ENCODE data around the gene MEIOB.

The MEIOB gene

GRCh38 chr16:1807626-1808025 is 64.3 kb downstream of the MEIOB start:
- TF ChIP-seq SIN3A (IDR thresholded peaks at IDR 0.05; ENCODE audit: borderline replicate concordance, insufficient read depth, low read length) (no peak), POLR2AphosphoS5 (IDR thresholded peaks at IDR 0.05; ENCODE audit: low read depth, low read length) (no peak), TAF1 (IDR thresholded peaks at IDR 0.05; ENCODE audit: borderline replicate concordance, insufficient read depth, low read length) (no peak), FOXP2 (optimal IDR thresholded peaks at IDR 0.05; ENCODE audit: borderline replicate concordance, extremely low read depth, extremely low read length, insufficient read depth) (no peak), REST (IDR thresholded peaks at IDR 0.05; ENCODE audit: insufficient read depth in 1 of 2, low read depth in 2 of 2, low read length in 2 of 2) (no peak)

GRCh38 chr16:1800701-1801100 is 71.3 kb downstream of the MEIOB start:
- no peak for TF ChIP-seq FOXP2 (optimal IDR thresholded peaks at IDR 0.05; ENCODE audit: borderline replicate concordance, extremely low read depth, extremely low read length, insufficient read depth)

- no peak for TF ChIP-seq FOXP2 (optimal IDR thresholded peaks at IDR 0.05; ENCODE audit: borderline replicate concordance, extremely low read depth, extremely low read length, insufficient read depth)
- TF ChIP-seq POLR2AphosphoS5 (IDR thresholded peaks at IDR 0.05; ENCODE audit: low read depth, low read length), result no peak
- TF ChIP-seq REST (IDR thresholded peaks at IDR 0.05; ENCODE audit: insufficient read depth in 1 of 2, low read depth in 2 of 2, low read length in 2 of 2), result no peak
- no peak for TF ChIP-seq SIN3A (IDR thresholded peaks at IDR 0.05; ENCODE audit: borderline replicate concordance, insufficient read depth, low read length)
- TF ChIP-seq TAF1 (IDR thresholded peaks at IDR 0.05; ENCODE audit: borderline replicate concordance, insufficient read depth, low read length), result no peak
These were observed 76.9 kb downstream of the MEIOB start for GRCh38 chr16:1794908-1795666.

GRCh38 chr16:1794221-1794871 is 77.6 kb downstream of the MEIOB start:
- no peak for TF ChIP-seq FOXP2 (optimal IDR thresholded peaks at IDR 0.05; ENCODE audit: borderline replicate concordance, extremely low read depth, extremely low read length, insufficient read depth)
- no peak for TF ChIP-seq SIN3A (IDR thresholded peaks at IDR 0.05; ENCODE audit: borderline replicate concordance, insufficient read depth, low read length)
- TF ChIP-seq TAF1 (IDR thresholded peaks at IDR 0.05; ENCODE audit: borderline replicate concordance, insufficient read depth, low read length), result no peak
- TF ChIP-seq POLR2AphosphoS5 (IDR thresholded peaks at IDR 0.05; ENCODE audit: low read depth, low read length), result no peak
- TF ChIP-seq REST (IDR thresholded peaks at IDR 0.05; ENCODE audit: insufficient read depth in 1 of 2, low read depth in 2 of 2, low read length in 2 of 2), result no peak

GRCh38 chr16:1793578-1794220 is 78.3 kb downstream of the MEIOB start, which contains the start of gene IGFALS:
Gene IGFALS (minus strand): TSS chr16:1793705. CDS start chr16:1793652, 53 bp downstream.
- no peak for TF ChIP-seq REST (IDR thresholded peaks at IDR 0.05; ENCODE audit: insufficient read depth in 1 of 2, low read depth in 2 of 2, low read length in 2 of 2)
- no peak for TF ChIP-seq SIN3A (IDR thresholded peaks at IDR 0.05; ENCODE audit: borderline replicate concordance, insufficient read depth, low read length)
- no peak for TF ChIP-seq POLR2AphosphoS5 (IDR thresholded peaks at IDR 0.05; ENCODE audit: low read depth, low read length)
- no peak for TF ChIP-seq FOXP2 (optimal IDR thresholded peaks at IDR 0.05; ENCODE audit: borderline replicate concordance, extremely low read depth, extremely low read length, insufficient read depth)
- TF ChIP-seq TAF1 (IDR thresholded peaks at IDR 0.05; ENCODE audit: borderline replicate concordance, insufficient read depth, low read length), result no peak
